ENCODE measurements around the gene UAP1L1.

DNA sequence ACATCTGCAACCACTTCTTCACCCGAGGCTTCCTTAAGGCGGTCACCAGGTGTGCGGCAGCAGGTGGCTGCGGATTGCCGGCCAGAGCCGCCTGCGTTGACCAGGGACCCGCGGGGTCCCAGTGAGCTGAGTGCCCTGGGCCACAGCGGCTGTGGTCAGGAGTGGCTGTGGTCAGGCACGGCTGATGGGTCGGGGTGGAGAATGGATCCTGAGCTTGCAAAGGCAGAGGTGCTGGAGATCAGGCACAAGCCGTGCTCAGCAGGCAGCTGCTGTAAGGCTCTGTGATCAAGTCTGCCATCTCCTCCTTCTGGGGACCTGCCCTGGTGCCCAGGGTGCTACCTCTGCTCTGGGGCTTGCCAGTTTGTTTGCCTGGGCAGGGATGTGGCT lies 2.1 kb downstream of the UAP1L1 start:
- TF ChIP-seq, protein P1, sequence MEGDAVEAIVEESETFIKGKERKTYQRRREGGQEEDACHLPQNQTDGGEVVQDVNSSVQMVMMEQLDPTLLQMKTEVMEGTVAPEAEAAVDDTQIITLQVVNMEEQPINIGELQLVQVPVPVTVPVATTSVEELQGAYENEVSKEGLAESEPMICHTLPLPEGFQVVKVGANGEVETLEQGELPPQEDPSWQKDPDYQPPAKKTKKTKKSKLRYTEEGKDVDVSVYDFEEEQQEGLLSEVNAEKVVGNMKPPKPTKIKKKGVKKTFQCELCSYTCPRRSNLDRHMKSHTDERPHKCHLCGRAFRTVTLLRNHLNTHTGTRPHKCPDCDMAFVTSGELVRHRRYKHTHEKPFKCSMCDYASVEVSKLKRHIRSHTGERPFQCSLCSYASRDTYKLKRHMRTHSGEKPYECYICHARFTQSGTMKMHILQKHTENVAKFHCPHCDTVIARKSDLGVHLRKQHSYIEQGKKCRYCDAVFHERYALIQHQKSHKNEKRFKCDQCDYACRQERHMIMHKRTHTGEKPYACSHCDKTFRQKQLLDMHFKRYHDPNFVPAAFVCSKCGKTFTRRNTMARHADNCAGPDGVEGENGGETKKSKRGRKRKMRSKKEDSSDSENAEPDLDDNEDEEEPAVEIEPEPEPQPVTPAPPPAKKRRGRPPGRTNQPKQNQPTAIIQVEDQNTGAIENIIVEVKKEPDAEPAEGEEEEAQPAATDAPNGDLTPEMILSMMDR (IDR thresholded peaks at IDR 0.05; ENCODE audit: low read depth, low read length, missing input control) = no peak
- TF ChIP-seq, protein P2, sequence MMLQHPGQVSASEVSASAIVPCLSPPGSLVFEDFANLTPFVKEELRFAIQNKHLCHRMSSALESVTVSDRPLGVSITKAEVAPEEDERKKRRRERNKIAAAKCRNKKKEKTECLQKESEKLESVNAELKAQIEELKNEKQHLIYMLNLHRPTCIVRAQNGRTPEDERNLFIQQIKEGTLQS (IDR thresholded peaks at IDR 0.05) = no peak
- TF ChIP-seq, protein P3, sequence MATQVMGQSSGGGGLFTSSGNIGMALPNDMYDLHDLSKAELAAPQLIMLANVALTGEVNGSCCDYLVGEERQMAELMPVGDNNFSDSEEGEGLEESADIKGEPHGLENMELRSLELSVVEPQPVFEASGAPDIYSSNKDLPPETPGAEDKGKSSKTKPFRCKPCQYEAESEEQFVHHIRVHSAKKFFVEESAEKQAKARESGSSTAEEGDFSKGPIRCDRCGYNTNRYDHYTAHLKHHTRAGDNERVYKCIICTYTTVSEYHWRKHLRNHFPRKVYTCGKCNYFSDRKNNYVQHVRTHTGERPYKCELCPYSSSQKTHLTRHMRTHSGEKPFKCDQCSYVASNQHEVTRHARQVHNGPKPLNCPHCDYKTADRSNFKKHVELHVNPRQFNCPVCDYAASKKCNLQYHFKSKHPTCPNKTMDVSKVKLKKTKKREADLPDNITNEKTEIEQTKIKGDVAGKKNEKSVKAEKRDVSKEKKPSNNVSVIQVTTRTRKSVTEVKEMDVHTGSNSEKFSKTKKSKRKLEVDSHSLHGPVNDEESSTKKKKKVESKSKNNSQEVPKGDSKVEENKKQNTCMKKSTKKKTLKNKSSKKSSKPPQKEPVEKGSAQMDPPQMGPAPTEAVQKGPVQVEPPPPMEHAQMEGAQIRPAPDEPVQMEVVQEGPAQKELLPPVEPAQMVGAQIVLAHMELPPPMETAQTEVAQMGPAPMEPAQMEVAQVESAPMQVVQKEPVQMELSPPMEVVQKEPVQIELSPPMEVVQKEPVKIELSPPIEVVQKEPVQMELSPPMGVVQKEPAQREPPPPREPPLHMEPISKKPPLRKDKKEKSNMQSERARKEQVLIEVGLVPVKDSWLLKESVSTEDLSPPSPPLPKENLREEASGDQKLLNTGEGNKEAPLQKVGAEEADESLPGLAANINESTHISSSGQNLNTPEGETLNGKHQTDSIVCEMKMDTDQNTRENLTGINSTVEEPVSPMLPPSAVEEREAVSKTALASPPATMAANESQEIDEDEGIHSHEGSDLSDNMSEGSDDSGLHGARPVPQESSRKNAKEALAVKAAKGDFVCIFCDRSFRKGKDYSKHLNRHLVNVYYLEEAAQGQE (IDR thresholded peaks at IDR 0.05) = no peak
- no peak for TF ChIP-seq RAD21 (IDR thresholded peaks at IDR 0.05)
- TF ChIP-seq, protein P4, sequence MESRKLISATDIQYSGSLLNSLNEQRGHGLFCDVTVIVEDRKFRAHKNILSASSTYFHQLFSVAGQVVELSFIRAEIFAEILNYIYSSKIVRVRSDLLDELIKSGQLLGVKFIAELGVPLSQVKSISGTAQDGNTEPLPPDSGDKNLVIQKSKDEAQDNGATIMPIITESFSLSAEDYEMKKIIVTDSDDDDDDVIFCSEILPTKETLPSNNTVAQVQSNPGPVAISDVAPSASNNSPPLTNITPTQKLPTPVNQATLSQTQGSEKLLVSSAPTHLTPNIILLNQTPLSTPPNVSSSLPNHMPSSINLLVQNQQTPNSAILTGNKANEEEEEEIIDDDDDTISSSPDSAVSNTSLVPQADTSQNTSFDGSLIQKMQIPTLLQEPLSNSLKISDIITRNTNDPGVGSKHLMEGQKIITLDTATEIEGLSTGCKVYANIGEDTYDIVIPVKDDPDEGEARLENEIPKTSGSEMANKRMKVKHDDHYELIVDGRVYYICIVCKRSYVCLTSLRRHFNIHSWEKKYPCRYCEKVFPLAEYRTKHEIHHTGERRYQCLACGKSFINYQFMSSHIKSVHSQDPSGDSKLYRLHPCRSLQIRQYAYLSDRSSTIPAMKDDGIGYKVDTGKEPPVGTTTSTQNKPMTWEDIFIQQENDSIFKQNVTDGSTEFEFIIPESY (IDR thresholded peaks at IDR 0.05) = no peak
- TF ChIP-seq YY1 (IDR thresholded peaks at IDR 0.05) = no peak
- TF ChIP-seq JUND (IDR thresholded peaks at IDR 0.05) = no peak
- no peak for TF ChIP-seq EGR1 (IDR thresholded peaks at IDR 0.05; ENCODE audit: low read depth in 2 of 2)
- TF ChIP-seq, protein P5, sequence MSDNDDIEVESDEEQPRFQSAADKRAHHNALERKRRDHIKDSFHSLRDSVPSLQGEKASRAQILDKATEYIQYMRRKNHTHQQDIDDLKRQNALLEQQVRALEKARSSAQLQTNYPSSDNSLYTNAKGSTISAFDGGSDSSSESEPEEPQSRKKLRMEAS (IDR thresholded peaks at IDR 0.05) = no peak
- no peak for TF ChIP-seq HNF4A (conservative IDR thresholded peaks at IDR 0.05)
- no peak for TF ChIP-seq FOXA1 (IDR thresholded peaks at IDR 0.05)

Data from liver (tissue), 3 donors.